ENCODE data around the gene KRT82. TPM values are rescaled to one million over a fixed set of nuclear protein-coding genes. Genes with fewer than 3 reads are reported as not detected.
"Not testable (repeated sequence)": the region's sequence is repeated elsewhere in the genome, so short reads cannot be mapped to it uniquely, and the experiment has no call there.

Gene KRT82
- polyA plus RNA-seq, 1 experiment: not detected

DNA sequence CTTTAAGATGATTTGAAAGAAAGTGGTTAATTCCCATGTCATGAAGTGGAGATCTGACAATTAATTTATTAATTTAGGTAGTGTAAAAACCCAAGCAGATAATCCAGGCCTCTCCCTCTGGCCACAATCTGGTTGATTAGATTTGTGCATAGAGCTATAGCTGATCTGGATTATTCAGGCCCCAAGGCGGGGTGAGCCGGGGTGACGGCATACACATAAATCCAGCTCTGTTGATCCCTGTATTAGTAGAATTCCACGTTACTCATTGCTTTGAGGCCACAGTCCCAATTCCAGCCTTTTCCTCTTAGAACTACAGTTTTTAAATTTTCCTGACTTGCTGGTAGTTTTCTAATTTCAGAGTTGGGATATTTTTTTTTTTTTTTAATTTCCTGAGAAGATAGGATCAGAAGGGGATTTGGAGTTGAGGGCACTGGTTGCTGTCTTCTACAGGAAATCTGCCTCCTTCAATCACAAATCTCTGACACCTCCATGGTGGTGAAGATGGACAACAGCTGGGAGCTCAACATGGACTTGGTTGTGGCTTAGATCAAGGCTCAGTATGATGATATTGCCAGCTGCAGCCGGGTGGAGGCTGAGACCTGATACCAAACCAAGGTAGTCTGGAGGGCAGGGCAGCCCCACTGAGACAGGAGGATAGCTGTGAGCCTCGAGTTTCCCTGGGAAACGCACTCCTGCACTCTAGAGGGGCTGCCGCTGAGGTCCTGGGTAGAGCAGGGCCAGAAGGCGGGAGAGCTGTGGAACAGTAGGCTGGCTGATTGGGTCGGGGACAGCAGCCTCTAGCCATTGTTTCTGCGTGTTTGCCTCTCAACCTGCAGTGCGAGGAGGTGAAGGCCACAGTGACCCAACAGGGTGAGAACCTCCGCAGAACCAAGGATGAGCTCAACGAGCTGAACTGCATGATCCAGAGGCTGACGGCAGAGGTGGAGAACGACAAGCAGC, 58.3 kb downstream of the KRT82 start:
- Histone ChIP-seq H3K9me3 (ENCODE audit: control insufficient read depth, insufficient read depth, low read length) (peaks cover 8% of the 10 kb centered on the region), H3K27me3 (ENCODE audit: control insufficient read depth, insufficient read depth, low read length) (peaks cover 36% of the 10 kb centered on the region), H3K4me3 (ENCODE audit: low read depth, low read length) (no peak overlapping the region), H3K27ac (ENCODE audit: low read depth, low read length) (no peak overlapping the region)
- TF ChIP-seq, protein P1, sequence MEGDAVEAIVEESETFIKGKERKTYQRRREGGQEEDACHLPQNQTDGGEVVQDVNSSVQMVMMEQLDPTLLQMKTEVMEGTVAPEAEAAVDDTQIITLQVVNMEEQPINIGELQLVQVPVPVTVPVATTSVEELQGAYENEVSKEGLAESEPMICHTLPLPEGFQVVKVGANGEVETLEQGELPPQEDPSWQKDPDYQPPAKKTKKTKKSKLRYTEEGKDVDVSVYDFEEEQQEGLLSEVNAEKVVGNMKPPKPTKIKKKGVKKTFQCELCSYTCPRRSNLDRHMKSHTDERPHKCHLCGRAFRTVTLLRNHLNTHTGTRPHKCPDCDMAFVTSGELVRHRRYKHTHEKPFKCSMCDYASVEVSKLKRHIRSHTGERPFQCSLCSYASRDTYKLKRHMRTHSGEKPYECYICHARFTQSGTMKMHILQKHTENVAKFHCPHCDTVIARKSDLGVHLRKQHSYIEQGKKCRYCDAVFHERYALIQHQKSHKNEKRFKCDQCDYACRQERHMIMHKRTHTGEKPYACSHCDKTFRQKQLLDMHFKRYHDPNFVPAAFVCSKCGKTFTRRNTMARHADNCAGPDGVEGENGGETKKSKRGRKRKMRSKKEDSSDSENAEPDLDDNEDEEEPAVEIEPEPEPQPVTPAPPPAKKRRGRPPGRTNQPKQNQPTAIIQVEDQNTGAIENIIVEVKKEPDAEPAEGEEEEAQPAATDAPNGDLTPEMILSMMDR (IDR thresholded peaks at IDR 0.05; ENCODE audit: low read depth, low read length): no peak
- DNase-seq (ENCODE audit: low read depth, low spot score): no peak
- ChIA-PET CTCF (interaction anchor here (0.5 to 1.2 kb wide), 2 partner anchors 10 to 323 kb away, joined by 3 to 4 read pairs; no protein-coding TSS in a partner anchor), POLR2A (no interaction called here)

DNA sequence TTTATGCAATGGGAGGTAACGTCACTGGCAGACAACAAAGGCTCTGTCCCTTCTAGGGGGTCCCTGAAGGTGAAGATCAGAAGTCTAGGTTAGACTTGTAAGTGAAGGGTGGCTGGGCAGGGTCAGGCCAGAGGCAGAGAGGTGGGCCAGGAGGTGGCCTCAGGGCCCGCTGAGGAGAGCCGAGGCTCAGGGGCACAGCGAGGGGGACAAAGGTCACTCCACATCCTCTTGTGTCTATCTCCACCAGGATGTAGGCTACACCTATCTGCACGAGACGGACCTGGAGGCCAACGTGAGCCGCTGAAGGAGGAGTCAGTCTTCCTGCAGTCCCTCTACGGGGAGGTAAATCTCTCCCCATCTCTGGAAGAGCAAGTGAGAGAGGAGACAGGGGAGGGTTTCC, 59.1 kb downstream of the KRT82 start:
- TF ChIP-seq, protein P1 (IDR thresholded peaks at IDR 0.05; ENCODE audit: low read depth, low read length): no peak
- Histone ChIP-seq H3K27ac (ENCODE audit: low read depth, low read length) (no peak overlapping the region), H3K4me3 (ENCODE audit: low read depth, low read length) (no peak overlapping the region), H3K9me3 (ENCODE audit: control insufficient read depth, insufficient read depth, low read length) (peaks cover 8% of the 10 kb centered on the region), H3K27me3 (ENCODE audit: control insufficient read depth, insufficient read depth, low read length) (peaks cover 41% of the 10 kb centered on the region)
- no peak for DNase-seq (ENCODE audit: low read depth, low spot score)
- CTCF ChIA-PET: interaction anchor here (1.2 kb wide), 1 partner anchor 9 kb away, joined by 3 read pairs; no protein-coding TSS in a partner anchor
- POLR2A ChIA-PET: no interaction called here

DNA sequence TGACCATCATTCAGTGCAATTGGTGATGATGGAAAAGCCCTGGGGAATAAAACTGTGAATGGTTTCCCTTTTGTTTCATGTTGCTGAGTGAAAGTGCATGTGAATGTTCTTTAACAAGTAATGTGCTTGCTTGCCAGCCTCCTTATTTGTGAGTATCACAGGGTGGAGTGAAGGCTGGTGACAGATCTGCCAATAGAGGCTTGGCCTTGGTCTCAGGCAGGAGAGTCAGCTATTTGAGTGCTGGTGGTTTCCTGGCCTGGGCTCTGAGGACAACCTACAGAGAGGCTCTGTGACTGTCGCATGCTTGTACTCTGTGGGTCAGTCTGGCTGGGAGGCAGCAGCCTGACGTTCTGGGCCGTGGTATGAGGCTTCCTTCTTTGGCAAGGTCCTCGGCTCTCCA, 59.5 kb downstream of the KRT82 start:
- H3K27ac ChIP-seq (ENCODE audit: low read depth, low read length): no peak overlapping the region
- TF ChIP-seq, protein P1 (IDR thresholded peaks at IDR 0.05; ENCODE audit: low read depth, low read length): no peak
- DNase-seq (ENCODE audit: low read depth, low spot score): no peak
- H3K9me3 ChIP-seq (ENCODE audit: control insufficient read depth, insufficient read depth, low read length): peaks cover 8% of the 10 kb centered on the region
- CTCF ChIA-PET: interaction anchor here (0.6 to 1.2 kb wide), 2 partner anchors 9 to 19 kb away, joined by 3 to 4 read pairs; no protein-coding TSS in a partner anchor
- POLR2A ChIA-PET: no interaction called here
- peaks cover 38% of the 10 kb centered on the region for H3K27me3 ChIP-seq (ENCODE audit: control insufficient read depth, insufficient read depth, low read length)
- H3K4me3 ChIP-seq (ENCODE audit: low read depth, low read length): no peak overlapping the region

DNA sequence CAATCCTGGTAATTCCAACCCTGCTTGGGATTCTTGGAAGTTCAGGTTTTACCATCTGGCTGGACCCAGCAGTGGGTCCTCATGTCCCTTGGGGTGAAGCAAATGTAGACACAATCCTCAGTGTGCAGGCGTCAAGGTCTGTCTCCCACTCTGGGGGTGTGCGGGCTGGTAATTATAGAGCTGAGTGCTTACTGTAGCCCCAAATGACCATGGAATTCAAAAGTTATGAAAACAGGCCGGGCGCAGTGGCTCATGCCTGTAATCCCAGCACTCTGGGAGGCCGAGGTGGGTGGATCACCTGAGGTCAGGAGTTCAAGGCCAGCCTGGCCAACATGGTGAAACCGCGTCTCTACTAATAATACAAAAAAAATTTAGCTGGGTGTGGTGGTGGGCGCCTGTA, 61.1 kb downstream of the KRT82 start:
- H3K27ac ChIP-seq (ENCODE audit: low read depth, low read length); POLR2A ChIA-PET; H3K9me3 ChIP-seq (ENCODE audit: control insufficient read depth, insufficient read depth, low read length); DNase-seq (ENCODE audit: low read depth, low spot score); H3K4me3 ChIP-seq (ENCODE audit: low read depth, low read length): not testable (repeated sequence)
- peaks cover 37% of the 10 kb centered on the region for H3K27me3 ChIP-seq (ENCODE audit: control insufficient read depth, insufficient read depth, low read length)
- CTCF ChIA-PET: interaction anchor here (0.6 kb wide), 1 partner anchor 27 kb away, joined by 3 read pairs; no protein-coding TSS in a partner anchor

DNA sequence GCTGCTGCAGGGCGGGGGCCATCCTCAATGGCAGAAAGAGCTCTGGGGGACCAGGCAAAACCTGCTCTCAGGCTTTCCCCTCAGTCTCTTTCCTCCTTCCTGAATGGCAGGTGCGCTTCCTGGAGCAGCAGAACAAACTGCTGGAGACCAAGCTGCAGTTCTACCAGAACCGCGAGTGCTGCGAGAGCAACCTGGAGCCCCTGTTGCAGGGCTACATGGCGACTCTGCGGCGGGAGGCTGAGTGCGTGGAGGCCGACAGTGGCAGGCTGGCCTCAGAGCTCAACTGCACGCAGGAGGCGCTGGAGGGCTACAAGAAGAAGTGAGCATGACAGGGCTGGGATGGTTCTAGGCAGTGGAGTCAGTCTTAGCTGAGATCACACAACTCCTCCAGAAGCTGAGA, 62.0 kb downstream of the KRT82 start:
- Histone ChIP-seq H3K9me3 (ENCODE audit: control insufficient read depth, insufficient read depth, low read length) (peaks cover 8% of the 10 kb centered on the region), H3K4me3 (ENCODE audit: low read depth, low read length) (no peak overlapping the region), H3K27ac (ENCODE audit: low read depth, low read length) (no peak overlapping the region), H3K27me3 (ENCODE audit: control insufficient read depth, insufficient read depth, low read length) (peaks cover 38% of the 10 kb centered on the region)
- ChIA-PET POLR2A (no interaction called here), CTCF (no interaction called here)
- DNase-seq (ENCODE audit: low read depth, low spot score): no peak
- TF ChIP-seq, protein P1 (IDR thresholded peaks at IDR 0.05; ENCODE audit: low read depth, low read length): no peak

Other genes starting within 250 kb of the KRT82 start
- gene KRT80, start 214.3 kb downstream of the KRT82 start, polyA plus RNA-seq (2011; rRNA removed): 2.1 and 2.3 TPM in 2 replicates
- gene KRT7, start 173.1 kb downstream of the KRT82 start, polyA plus RNA-seq (2011; rRNA removed): 1.0 and 4.6 TPM in 2 replicates
- gene KRT86, start 131.7 kb downstream of the KRT82 start, polyA plus RNA-seq (2011; rRNA removed): 0.04 TPM in 1 of 2 replicates, not detected in the other
- gene KRT81, start 114.8 kb downstream of the KRT82 start, polyA plus RNA-seq (2011; rRNA removed): 0.24 and 2.3 TPM in 2 replicates
- gene KRT83, start 84.9 kb downstream of the KRT82 start, polyA plus RNA-seq (2011; rRNA removed): 0.04 TPM in 1 of 2 replicates, not detected in the other
- gene KRT85, start 38.9 kb downstream of the KRT82 start, polyA plus RNA-seq (2011; rRNA removed): not detected in 2 replicates
- not detected in 2 replicates for gene KRT84, start 20.7 kb downstream of the KRT82 start, polyA plus RNA-seq (2011; rRNA removed)
- gene KRT75, start 28.0 kb upstream of the KRT82 start, polyA plus RNA-seq (2011; rRNA removed): not detected in 2 replicates
- gene KRT6B, start 45.8 kb upstream of the KRT82 start, polyA plus RNA-seq (2011; rRNA removed): not detected in 2 replicates
- gene KRT6C, start 67.5 kb upstream of the KRT82 start, polyA plus RNA-seq (2011; rRNA removed): not detected in 2 replicates
- not detected in 2 replicates for gene KRT6A, start 86.9 kb upstream of the KRT82 start, polyA plus RNA-seq (2011; rRNA removed)
- gene KRT5, start 114.1 kb upstream of the KRT82 start, polyA plus RNA-seq (2011; rRNA removed): 0.31 TPM in 1 of 2 replicates, not detected in the other
- not detected in 2 replicates for gene KRT71, start 146.8 kb upstream of the KRT82 start, polyA plus RNA-seq (2011; rRNA removed)
- gene KRT74, start 167.5 kb upstream of the KRT82 start, polyA plus RNA-seq (2011; rRNA removed): not detected in 2 replicates
- not detected in 2 replicates for gene KRT72, start 195.1 kb upstream of the KRT82 start, polyA plus RNA-seq (2011; rRNA removed)
- not detected in 2 replicates for gene KRT73, start 212.2 kb upstream of the KRT82 start, polyA plus RNA-seq (2011; rRNA removed)
- gene KRT2, start 245.9 kb upstream of the KRT82 start, polyA plus RNA-seq (2011; rRNA removed): not detected in 2 replicates

Data from AG04450 (cell line).